Panc1 (cell line): ENCODE measurements around the gene KCNAB1. TPM values are rescaled to one million over a fixed set of nuclear protein-coding genes. Genes with fewer than 3 reads are reported as not detected.

Source experiments
- ATAC-seq: fragments of 200-7000 bp; cut with Tn5 transposase; 2 replicates; pipeline ENCODE4 v1.9.1; 2020; ENCODE audit warnings: mild to moderate bottlenecking, moderate library complexity
- BruUV-seq: library from RNA; stranded (reverse); fragments of 400-500 nt; replicated peaks from 2 replicates; lab custom pipeline; 2021; lab: Mats Ljungman, UMichigan
- CTCF ChIA-PET: fragments of 300-600 bp; sonication (Branson Sonifier 250); formaldehyde crosslinking; loops from one replicate; lab custom pipeline; 2022; ENCODE audit warnings: antibody characterized with exemption; lab: Charles Lee
- POLR2A ChIA-PET: fragments of 300-600 bp; sonication (Branson Sonifier 250); formaldehyde crosslinking; loops from one replicate; lab custom pipeline; 2022; ENCODE audit warnings: antibody characterized with exemption; lab: Charles Lee
- DNase-seq: peaks from one replicate; pipeline ENCODE4 v3.0.0-alpha.2; 2010; ENCODE audit warnings: low read depth, low spot score
- H3K27ac ChIP-seq: 2 replicates; pipeline ENCODE4 v1.5.1; 2011; ENCODE audit warnings: mild to moderate bottlenecking, low read length, inconsistent platforms
- H3K27me3 ChIP-seq: fragments of 200-500 bp; sonication (Bioruptor generic); 2 replicates; pipeline ENCODE4 v1.6.0; 2014; ENCODE audit warnings: low read length, inconsistent platforms; ENCODE audit not compliant: control insufficient read depth, insufficient read depth
- H3K36me3 ChIP-seq: fragments of 200-500 bp; sonication (Bioruptor generic); 2 replicates; pipeline ENCODE4 v1.5.1; 2014; ENCODE audit warnings: inconsistent platforms, mild to moderate bottlenecking, low read length, moderate library complexity; ENCODE audit not compliant: control insufficient read depth, insufficient read depth
- H3K4me1 ChIP-seq: 2 replicates; pipeline ENCODE4 v1.5.1; 2011; ENCODE audit warnings: inconsistent platforms, mild to moderate bottlenecking, low read length, moderate library complexity; ENCODE audit not compliant: control insufficient read depth, insufficient read depth
- H3K4me3 ChIP-seq, 2 experiments: 2 replicates each; pipeline ENCODE4 v1.5.1; 2011 to 2012; ENCODE audit warnings: low read depth in 2 of 2, low read length in 2 of 2, mild to moderate bottlenecking in 2 of 2, inconsistent platforms in 1 of 2, moderate library complexity in 1 of 2
- H3K9me3 ChIP-seq: fragments of 200-500 bp; sonication (Bioruptor generic); 2 replicates; pipeline ENCODE4 v1.5.1; 2014; ENCODE audit warnings: low read depth, mild to moderate bottlenecking, inconsistent platforms, low read length, moderate library complexity; ENCODE audit not compliant: control insufficient read depth, insufficient read depth
- CTCF ChIP-seq: fragments of 450-650 bp; IDR thresholded peaks from 2 replicates; pipeline ENCODE4 v1.5.1; 2017; ENCODE audit warnings: mild to moderate bottlenecking
- POLR2AphosphoS5 ChIP-seq: IDR thresholded peaks from 2 replicates; pipeline ENCODE4 v1.6.1; 2012; ENCODE audit warnings: mild to moderate bottlenecking, low read depth, low read length, moderate library complexity
- REST ChIP-seq, 2 experiments: IDR thresholded peaks; 2 replicates each; pipeline ENCODE4 v1.6.1; 2011 to 2012; ENCODE audit warnings: low read depth in 2 of 2, control low read depth in 1 of 2, low read length in 1 of 2, mild to moderate bottlenecking in 1 of 2, moderate library complexity in 1 of 2; ENCODE audit not compliant: insufficient read depth in 1 of 2
- SIN3A ChIP-seq: IDR thresholded peaks from 2 replicates; pipeline ENCODE4 v1.6.1; 2012; ENCODE audit warnings: low read depth, mild to moderate bottlenecking, low read length, moderate library complexity, borderline replicate concordance; ENCODE audit not compliant: insufficient read depth
- TCF7L2 ChIP-seq: IDR thresholded peaks from 2 replicates; pipeline ENCODE4 v1.6.1; 2011; ENCODE audit warnings: mild to moderate bottlenecking, low read depth, low read length, inconsistent platforms
- in situ Hi-C: cut with HindIII; loops from 2 replicates; pipeline ENCODE4 v1.10.0; 2016; ENCODE audit warnings: low sequenced_read_pairs, low pct_unique_long_range_greater_than_20kb
- intact Hi-C: fragments of 100-400 bp; cut with micrococcal nuclease; formaldehyde crosslinking; loops from one replicate; pipeline ENCODE4 v1.10.0; 2022; ENCODE audit not compliant: unreplicated experiment
- total RNA-seq: library from RNA; stranded (reverse); gene quantifications from one replicate; pipeline ENCODE4 v1.2.1, GENCODE V29; 2021; ENCODE audit not compliant: unreplicated experiment

Gene KCNAB1
- total RNA-seq, 1 experiment from 2014 or later, result not detected

- intact Hi-C loops (no loop called here), in situ Hi-C loops (no loop called here)
- ChIA-PET CTCF (no interaction called here), POLR2A (no interaction called here)
- no peak for ATAC-seq
- Histone ChIP-seq H3K27ac (no peak overlapping the region), H3K4me3 (no peak overlapping the region), H3K27me3 (no peaks in the 10 kb centered on the region; the same call in 1 of the 2 replicates), H3K4me1 (no peaks in the 10 kb centered on the region), H3K9me3 (no peaks in the 10 kb centered on the region), H3K36me3 (no peaks in the 10 kb centered on the region)
- no peak for TF ChIP-seq CTCF
- TF ChIP-seq SIN3A, result no peak
- TF ChIP-seq REST (IDR thresholded peaks at IDR 0.05; ENCODE audit: insufficient read depth in 1 of 2, low read depth in 2 of 2, low read length in 1 of 2), result no peak
- TF ChIP-seq TCF7L2, result no peak
- no peak for TF ChIP-seq POLR2AphosphoS5
- DNase-seq, result no peak
- BruUV-seq, result no TSS peak
Measured at GRCh38 chr3:156215751-156216150, 95.4 kb downstream of the KCNAB1 start.

- TF ChIP-seq REST (IDR thresholded peaks at IDR 0.05; ENCODE audit: insufficient read depth in 1 of 2, low read depth in 2 of 2, low read length in 1 of 2) (no peak), POLR2AphosphoS5 (no peak), TCF7L2 (no peak), SIN3A (no peak), CTCF (no peak)
- DNase-seq, result no peak
- intact Hi-C loops, result no loop called here
- H3K9me3 ChIP-seq, result no peaks in the 10 kb centered on the region
- H3K36me3 ChIP-seq, result no peaks in the 10 kb centered on the region
- H3K4me3 ChIP-seq, result no peak overlapping the region
- no TSS peak for BruUV-seq
- H3K27ac ChIP-seq, result no peak overlapping the region
- ChIA-PET CTCF (no interaction called here), POLR2A (no interaction called here)
- in situ Hi-C loops, result no loop called here
- H3K4me1 ChIP-seq, result no peaks in the 10 kb centered on the region
- H3K27me3 ChIP-seq, result no peaks in the 10 kb centered on the region
- ATAC-seq, result no peak
Measured at GRCh38 chr3:156216216-156216615, 95.8 kb downstream of the KCNAB1 start.
